D341Med (cell line): Measurements from ENCODE around the gene TMEM269.

ENCODE experiments used
- DNase-seq: peaks from one replicate; pipeline ENCODE4 v3.0.0; 2012; ENCODE audit warnings: low spot score

TMEM269 gene

DNA sequence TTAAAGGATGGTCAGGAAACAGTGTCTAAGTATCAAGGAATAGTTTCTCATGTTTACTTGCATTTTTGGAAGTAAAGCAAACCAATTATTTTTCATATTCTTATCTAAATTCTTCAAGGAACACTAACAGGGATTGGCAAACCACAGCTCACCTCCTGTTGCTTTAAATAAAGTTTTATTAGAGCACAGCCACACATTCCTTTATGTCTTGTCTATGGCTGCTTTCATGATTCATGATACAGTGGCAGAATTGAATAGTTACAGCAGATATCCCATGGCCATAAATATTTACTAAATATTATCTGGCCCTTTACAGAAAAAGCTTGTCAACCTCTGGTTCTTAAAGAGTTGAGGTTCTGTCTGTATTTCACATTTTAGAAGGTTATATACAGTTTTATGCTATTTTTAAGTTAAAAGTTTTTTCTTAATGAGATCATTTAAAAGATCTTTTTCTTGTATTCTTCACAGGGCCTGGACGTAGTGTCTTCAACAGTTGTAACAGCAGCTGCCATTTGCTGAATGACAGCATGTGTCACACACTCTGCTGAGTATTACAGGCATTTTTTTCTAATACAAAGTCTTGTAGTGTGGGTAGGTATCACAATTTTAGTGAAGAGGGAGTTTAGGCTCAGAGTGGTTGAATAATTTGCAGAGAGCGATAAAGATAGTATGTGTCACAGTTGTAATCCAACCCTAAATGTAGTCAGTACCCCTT lies 64.2 kb downstream of the TMEM269 start:
- DNase-seq, result no peak

DNA sequence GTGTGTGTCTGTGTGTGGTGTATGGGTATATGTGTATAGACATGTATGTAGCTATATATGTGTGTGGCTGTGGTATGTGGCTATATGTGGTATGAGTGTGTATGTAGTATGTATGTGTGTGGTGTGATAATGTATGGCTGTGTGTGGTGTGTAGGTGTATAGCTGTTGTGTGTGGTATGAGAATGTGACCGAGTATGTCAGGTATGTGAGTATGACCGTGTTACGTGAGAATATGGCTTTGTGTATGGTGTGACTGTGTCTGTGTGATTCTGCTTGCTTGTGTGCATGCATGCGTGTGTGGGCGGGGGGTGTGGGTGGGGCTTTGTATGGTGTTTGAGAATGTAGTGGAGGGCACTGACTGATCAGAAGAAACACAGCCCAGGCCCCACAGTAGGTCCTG lies 65.2 kb downstream of the TMEM269 start:
- DNase-seq, result no peak
